HT-29 (cell line): ENCODE results near the gene NKAIN2. TPM values are rescaled to one million over a fixed set of nuclear protein-coding genes. Genes with fewer than 3 reads are reported as not detected.
"Not testable (repeated sequence)": the region's sequence is repeated elsewhere in the genome, so short reads cannot be mapped to it uniquely, and the experiment has no call there.

Source experiments
- DNase-seq: peaks from one replicate; pipeline ENCODE4 v3.0.0-alpha.2; 2015; ENCODE audit warnings: low spot score
- total RNA-seq: library from RNA; depleted of rRNA; stranded (reverse); fragments of >200 nt; shearing (Covaris generic); gene quantifications from 2 replicates; pipeline ENCODE4 v1.2.3, GENCODE V29; 2014

The NKAIN2 gene
- total RNA-seq, 1 experiment from 2014 or later = 0.13 TPM

DNA sequence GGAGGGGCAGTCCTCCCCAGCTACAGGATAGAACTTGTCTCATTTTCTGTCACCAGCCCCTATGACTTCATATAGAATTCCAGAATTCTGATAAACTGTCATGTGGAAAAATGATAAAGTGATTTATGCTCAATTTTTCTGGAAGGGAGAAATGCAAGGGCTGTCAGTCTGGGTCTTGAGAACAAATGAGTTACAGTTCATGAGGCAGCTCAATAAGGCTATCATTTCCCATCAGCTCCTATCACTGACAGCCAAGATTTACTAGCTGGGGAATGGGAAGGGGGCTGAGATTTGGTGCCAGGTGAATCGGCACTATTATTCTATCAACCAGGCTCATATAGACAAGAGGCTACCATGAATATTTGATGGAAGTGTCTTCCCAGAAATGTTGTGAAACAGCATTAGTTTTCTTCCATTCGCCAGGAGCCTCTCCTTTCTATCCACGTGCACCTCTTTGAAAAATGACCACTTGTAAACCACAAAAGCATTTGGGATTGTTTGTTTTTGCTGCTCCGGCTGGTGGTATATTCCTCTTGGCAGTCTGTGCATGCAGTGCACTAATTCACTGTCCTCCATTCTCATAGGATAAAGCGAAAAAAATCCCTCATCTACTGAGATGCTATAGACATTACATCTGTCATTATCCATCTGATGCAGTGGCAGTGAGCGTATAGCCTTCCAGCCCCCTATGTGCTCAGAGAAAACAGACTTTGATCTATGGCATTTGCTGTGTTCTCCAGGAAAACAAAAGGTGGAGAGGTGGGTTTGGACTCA lies 629.9 kb downstream of the NKAIN2 start:
- DNase-seq = no peak

DNA sequence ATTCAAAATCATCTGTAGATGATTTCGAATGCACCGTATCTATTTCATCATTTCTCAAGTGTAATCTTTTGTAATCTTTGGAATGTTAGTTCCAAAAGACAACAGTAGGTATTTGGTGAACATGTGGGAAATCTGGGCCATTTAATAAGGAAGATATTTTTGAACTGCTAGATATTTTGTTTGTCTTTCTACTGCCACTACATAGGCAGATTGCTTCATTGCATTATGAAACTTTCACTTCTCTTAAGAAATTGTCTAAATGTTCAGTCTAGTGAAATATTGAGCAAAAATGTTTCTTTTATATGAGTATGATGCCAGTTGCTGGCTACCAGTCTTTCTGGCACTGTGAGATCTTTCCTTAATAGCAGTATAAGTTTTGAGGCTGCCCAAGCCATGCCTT lies 630.8 kb downstream of the NKAIN2 start:
- DNase-seq = no peak

DNA sequence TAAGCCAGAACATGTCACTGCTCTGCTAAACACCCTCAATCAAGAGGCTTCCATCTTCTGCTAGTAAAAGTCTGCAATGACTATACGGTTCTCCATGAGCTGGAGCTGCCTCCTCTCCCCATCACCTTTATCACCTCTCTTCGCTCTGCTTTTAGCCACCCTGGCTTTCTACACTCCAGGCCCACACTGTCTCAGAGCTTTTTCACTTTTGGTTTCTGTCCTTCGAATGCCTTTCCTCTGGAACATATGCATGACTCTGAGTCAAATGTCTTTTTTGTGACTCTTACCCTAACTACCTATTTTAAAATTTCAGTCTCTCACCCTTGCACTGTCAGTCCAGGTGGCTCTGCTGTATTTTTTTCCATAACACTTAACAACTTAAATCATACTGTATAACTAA lies 633.1 kb downstream of the NKAIN2 start:
- DNase-seq = no peak

DNA sequence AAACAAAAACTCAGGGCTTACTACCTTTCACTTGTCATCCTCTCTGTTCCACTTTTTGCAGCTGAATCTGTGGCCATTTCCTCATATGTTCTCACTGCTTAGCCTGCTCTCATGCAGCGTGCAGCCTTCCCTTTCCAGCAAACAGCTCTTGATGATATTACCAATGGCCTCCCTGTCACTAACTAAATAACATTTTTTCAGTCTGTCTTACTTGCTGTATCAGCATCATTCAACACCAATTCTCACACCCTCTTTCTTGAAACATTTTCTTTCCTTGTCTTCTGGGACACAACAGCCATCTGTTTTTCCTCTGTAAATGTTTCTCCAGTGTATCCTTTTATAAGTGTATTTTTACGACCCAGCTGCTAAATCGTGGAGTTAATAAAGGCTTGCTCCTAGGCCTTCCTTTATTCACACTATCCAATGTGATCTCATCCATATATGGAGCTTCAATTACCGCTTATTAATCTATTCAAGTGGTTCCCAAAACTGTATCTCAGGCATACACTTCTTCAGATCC lies 634.9 kb downstream of the NKAIN2 start:
- DNase-seq = no peak

DNA sequence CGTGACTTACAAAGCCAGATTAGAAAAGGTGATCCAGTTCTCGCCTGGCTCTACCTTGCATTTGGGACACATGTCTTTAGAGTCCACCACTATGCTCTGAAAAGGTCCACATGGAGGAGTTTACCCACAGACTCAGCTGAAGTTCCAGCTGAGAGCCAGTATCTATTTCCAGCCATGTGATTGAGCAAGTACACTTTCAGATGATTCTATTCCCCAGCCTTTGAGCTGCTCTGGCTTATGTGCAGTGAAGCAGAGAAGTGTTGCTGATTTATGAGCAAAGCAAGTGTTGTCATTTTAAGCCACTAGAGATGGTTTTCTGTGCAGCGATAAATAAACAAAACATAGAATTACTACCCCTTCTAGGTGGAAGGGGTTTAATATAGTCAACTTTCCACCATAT lies 637.8 kb downstream of the NKAIN2 start:
- DNase-seq = no peak

DNA sequence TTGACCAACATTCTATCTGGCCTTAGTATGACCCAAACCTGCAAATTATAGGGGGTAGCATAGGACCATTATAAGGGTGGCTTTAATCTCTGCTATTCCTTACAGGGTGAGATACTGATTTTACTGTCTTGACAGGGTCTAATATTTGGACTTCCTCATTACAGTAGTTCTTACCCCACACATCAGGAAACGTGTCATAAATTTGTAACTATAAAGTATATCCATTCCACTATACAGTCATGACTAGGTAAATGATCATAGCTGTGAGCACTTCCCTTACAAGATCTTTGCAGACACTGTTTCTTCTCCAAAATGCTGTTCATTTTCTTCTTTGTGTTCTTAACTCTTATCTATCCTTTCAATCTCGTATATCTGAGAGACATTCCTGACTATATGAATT lies 639.9 kb downstream of the NKAIN2 start:
- DNase-seq = no peak

DNA sequence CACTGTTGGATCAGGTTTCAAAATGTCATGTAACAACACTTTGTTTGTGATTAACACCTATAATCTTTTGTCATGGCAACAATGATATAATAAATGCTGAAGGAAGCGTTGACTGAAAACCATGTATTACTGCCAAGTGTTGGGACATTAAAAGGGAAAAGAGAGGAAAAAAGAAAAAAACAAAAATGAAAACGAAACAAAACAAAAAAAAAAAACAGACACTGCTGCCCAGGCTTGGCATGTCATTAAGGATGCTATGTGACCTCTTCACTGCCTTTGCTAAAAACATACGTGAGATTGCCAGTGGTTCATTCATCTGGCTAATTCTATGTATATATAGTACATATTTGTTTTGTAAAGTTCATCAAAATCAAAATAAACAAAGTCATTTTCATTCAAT lies 641.9 kb downstream of the NKAIN2 start:
- no peak for DNase-seq

DNA sequence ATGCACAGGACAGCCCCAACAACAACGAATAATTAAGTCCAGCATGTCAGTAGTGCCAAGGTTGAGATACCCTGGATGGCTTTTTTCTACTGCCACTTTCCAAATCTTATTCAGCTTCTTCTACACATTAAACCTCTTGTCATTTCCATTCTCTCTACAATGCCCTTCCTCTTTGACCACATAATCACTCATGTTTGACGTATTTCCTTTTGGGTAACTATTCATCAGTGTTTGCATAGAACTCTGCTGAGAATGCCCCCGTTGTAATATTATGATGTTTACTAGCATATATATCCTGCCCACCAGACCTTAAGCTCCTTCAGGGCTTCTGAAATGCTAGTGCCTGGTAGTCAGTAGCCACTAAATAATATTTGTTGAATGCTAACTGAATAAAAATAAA lies 643.3 kb downstream of the NKAIN2 start:
- DNase-seq = no peak

DNA sequence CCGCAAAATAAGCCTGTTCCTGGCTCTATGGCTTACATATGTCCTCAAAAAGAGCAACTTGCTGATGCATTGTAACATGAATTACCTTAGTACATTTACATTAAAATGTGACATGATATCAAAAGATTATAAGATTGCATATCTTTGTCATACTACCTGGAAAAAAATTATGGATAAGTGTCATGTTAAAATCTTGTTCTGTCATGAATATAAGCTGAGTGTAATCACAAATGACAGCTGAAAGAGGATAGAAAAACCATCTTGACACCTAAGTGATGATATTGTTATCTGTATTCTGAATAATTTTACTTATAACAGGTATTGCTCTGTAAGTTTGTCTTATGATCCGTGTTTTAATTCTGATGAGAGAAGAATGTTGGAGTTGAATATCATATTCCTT lies 655.6 kb downstream of the NKAIN2 start:
- no peak for DNase-seq

DNA sequence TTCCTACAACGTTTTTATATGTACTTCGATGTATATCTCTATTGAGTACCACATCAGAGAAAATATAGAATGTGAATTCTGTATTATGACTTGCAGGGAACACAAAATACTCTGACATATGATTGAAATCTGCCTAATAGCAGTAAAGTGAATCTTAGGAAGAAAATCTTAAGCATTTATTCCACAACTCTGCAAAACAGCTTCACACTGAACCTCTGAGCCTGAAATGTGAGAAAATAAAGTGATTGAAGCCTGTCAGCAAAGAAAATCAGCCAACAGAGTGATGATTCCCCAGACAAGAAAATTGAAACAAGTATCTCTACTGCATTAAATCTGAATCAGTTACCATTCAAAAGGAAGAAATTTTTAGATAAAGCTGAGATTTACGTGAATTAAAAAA lies 659.1 kb downstream of the NKAIN2 start:
- no peak for DNase-seq

DNA sequence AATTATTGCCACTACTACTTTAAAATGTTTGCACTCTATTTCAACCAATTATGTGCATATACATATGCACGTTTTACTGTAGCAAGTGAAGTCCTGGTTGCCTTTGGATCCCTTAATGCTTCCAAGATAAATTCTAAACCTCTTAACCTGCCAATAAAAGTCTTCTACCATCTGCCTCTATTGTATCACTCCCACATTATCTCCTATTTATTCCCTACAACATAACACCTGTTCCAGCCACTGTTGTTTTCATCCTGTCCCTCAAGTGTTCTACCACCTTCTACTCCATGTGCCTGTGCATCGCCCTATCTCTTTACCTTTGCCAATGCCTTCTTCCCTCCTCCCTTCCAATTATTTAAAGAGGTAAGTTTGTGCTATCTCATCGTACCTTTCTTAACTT lies 659.6 kb downstream of the NKAIN2 start:
- no peak for DNase-seq

DNA sequence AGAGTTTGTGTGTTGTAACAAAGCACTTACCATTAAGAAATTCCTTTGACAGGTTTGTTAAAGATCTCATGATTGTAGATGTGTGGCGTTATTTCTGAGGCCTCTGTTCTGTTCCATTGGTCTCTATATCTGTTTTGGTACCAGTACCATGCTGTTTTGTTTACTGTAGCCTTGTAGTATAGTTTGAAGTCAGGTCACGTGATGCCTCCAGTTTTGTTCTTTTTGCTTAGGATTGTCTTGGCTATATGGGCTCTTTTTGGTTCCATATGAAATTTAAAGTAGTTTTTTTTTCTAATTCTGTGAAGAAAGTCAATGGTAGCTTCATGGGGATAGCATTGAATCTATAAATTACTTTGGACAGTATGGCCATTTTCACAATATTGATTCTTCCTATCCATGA lies 660.9 kb downstream of the NKAIN2 start:
- DNase-seq = not testable (repeated sequence)

DNA sequence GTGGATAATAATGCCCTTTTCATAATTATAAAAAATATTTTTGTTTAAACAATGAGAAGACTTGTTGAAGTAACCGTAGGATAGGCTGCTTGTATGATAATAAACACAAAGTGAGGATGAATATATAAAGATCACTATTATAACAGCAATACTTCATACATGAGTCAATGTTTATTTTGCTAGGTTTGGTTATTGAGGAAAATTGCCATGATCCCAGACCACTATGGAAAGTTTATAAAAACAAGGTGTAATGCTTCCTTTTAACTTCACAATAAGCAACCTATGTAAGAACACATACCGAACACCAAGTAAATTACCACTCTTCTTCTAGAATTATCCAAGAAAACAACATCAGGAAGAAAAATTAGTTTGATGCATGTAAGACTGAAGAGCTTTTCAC lies 663.3 kb downstream of the NKAIN2 start:
- no peak for DNase-seq

DNA sequence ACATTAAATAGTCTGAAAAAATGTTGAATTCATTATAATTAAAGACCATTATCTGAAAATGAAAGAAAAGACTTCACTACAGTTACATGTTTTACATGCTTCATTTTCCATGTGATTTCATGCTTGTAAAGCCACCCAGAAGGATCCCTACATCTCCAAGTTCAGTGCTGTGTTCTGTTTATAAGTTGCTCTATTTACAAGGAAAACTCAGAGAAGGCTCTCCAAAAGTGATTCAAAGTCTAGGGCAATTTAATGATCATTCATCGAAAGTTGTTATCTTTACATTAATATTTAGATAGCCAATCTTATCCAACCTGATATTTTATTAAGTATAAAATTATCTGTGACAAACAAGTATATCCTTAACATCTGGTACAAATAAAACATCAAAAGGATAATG lies 663.7 kb downstream of the NKAIN2 start:
- no peak for DNase-seq

DNA sequence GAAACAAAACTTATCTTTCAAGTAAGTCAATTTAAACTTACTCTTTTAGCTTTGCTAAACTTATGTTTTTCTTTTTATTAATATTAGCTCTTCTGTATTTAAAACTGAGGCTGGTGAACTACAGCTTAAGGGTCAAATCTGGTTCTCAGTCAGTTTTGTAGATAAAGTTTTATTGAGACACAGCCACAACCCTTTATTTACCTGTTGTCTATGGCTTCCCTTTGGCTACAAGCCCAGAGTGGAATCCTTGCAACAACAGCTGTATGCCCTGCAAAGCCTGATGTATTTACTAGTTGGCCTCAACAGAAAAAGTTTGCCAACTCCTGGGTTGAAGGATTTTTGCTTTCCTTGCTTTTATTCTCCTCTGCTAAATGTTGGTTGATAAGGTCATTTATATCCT lies 667.1 kb downstream of the NKAIN2 start:
- no peak for DNase-seq

DNA sequence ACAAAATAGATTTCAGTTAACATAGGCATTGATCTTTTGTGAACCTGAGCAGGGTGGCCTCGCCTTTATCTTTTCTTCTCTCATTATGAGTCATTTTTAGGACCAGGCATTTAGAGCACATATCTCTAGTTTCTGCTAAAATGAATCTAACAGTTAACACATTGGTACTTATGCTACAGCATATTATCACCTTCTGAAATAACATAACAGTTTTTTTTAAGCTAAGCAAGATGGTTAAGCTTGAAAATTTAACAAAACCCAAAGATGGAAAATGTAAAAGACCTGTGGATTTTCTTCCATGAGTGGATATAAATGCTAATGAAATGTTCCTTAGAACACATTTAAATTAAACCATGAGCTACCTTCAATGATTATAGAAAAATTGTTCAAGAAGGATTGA lies 671.5 kb downstream of the NKAIN2 start:
- no peak for DNase-seq

DNA sequence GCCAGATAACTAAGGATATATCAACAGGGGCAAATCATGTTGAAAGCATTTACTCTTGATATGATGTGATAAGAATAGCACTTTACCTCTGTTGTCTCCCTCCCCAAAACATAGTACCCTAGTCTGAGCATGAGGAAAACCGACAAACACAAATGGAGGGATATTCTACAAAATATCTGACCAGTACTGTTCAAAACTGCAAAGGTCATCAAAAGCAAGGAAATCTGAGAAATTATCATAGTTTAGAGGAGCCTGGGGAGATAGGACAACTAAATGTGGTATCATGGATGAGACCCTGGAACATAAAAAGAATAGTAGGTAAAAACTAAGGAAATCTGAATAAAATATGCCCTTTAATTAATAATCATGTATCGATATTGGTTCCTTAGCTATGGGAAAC lies 675.2 kb downstream of the NKAIN2 start:
- no peak for DNase-seq

DNA sequence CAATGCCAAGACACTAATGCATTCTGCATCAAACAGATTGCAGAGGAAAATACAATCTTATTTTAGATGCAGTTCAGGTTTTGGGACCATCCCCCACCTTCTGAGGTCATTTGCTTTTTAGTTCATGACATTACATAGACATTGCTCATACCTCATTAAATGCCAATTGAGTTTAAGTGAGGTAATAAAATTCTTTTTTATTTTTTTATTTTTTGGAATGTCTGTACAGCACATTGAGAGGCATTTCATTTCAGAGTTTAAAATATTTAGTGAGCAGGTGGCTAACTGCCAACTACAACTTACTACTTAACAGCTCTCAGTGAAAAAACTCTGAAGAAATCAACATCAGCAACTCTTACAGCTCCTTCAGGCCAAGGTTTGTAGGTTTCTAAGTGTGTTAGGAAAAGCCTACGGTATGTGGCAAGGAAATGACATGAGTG lies 676.3 kb downstream of the NKAIN2 start:
- DNase-seq = no peak

DNA sequence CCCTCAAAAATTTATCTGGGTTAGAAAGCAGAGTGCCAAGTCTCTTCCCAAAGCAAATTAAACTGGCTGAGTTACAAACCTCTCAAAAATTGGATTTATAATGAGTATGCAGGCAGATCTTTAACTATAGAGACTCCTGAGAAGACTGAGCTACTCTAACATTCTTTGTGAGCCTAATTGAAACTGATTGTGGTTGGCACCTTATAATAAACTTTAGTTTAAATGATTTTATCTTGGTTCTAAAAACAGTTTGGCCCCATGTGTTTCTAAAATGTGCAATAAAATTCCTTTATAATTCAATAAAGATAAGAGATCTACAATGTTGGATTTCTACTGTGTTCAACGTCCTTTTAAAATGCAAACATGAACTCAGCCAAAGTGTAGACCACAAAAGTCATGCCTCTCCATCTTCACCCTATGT lies 678.4 kb downstream of the NKAIN2 start:
- DNase-seq = no peak

DNA sequence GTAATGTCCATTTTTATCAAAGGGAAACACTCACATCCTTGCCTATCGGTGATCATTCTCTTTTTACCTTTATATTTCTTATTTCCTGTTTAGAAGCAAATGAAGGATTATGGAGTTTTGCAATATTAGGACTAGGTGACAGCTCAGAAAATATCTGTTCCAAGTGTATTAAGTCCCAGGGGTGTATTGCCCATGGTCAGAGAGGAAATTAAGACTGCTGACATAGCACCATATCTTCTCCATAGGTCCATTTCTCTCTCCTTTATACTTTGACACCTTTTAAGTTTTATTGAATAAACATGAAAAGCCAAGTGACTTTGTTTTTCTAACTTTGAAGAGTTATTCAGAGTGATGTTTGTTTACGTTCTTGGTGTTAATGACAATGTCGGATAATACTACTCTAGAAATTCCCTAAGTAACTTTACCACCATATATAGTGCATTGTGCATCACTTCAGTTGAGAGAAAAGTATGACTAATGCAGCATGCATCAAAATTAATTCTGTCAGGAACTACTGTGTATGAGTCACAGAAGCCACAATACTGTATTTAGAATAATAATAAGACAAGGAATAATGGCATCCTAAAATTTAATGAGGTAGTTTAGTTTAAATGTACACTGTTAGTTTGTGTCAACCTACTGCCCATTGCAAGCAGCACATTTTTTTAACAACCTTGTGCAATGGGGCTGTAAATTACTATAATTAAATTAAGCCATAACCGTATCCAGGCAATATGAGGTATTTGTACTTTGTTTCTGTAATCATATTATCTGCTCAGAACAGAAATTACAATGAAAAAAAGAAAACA lies 684.2 kb downstream of the NKAIN2 start:
- no peak for DNase-seq

DNA sequence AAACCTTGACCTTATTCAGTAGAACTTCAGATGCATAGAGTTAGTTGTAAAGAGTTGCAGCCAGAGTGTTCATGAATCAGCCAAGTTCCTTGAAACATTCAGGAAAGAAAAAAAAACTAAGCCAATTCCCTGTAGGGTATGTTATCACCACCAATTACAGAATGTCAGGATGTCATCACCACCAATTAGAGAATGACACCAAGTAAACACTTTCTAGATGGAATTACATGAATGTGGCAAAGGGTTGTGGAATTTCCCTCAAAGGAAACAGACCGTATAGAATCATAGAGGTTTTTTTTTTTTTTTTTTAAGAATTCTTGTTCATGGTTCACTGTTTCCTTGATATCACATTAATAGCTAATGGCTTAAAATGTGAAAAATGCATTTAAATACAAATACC lies 686.5 kb downstream of the NKAIN2 start:
- no peak for DNase-seq

DNA sequence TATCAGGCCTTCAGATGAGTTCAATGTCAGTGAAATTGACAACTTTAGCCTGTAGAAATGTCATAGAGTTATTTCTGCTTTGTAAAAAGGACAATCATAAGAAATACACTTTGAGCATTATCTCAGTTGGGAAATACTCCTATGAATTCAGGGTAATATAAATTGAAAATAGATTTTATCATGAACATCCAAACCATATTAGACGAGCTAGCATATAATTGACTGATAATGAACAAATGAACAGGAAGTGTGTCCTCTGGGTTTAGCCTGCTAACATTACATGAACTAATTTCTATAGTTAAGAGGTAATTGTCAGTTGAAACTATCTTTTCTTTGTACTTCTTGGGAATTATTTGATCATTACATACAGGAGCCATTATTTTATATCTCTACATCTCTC lies 689.6 kb downstream of the NKAIN2 start:
- no peak for DNase-seq
